Nephron (organoid): ENCODE data around the gene HAPLN1.

Experiments
- H3K27ac Mint-ChIP-seq, 3 experiments: 2 replicates each; pipeline ENCODE4 v1.8.0; 2020; ENCODE audit warnings: mixed read lengths in 3 of 3, mild to moderate bottlenecking in 2 of 3, moderate library complexity in 1 of 3
- H3K27me3 Mint-ChIP-seq: 2 replicates; pipeline ENCODE4 v1.8.0; 2021; ENCODE audit warnings: low read depth, mild to moderate bottlenecking, moderate library complexity, mixed read lengths
- H3K36me3 Mint-ChIP-seq: 2 replicates; pipeline ENCODE4 v1.8.0; 2020; ENCODE audit warnings: low read depth, mixed read lengths
- H3K4me1 Mint-ChIP-seq: 2 replicates; pipeline ENCODE4 v1.8.0; 2020; ENCODE audit warnings: mixed read lengths
- H3K4me3 Mint-ChIP-seq, 3 experiments: 2 replicates each; pipeline ENCODE4 v1.8.0; 2020; ENCODE audit warnings: mild to moderate bottlenecking in 3 of 3, mixed read lengths in 3 of 3, moderate library complexity in 2 of 3
- H3K9me3 Mint-ChIP-seq: 2 replicates; pipeline ENCODE4 v1.8.0; 2020; ENCODE audit warnings: mixed read lengths
- CTCF ChIP-seq, 3 experiments: fragments of 200-600 bp; sonication (generic); IDR thresholded peaks; one replicate each; pipeline ENCODE4 v1.5.0; 2021; ENCODE audit warnings: antibody characterized with exemption in 3 of 3; ENCODE audit not compliant: unreplicated experiment in 3 of 3

The HAPLN1 gene

GRCh38 chr5:83688281-83688680, 32.4 kb downstream of the HAPLN1 start:
- TF ChIP-seq CTCF (IDR thresholded peaks at IDR 0.05; ENCODE audit: unreplicated experiment in 3 of 3): no peak
- no peak overlapping the region for H3K27ac Mint-ChIP-seq
- no peaks in the 10 kb centered on the region for H3K36me3 Mint-ChIP-seq
- peaks cover 5% of the 10 kb centered on the region for H3K9me3 Mint-ChIP-seq
- H3K4me1 Mint-ChIP-seq: no peaks in the 10 kb centered on the region
- H3K27me3 Mint-ChIP-seq: no peaks in the 10 kb centered on the region
- H3K4me3 Mint-ChIP-seq: no peak overlapping the region

GRCh38 chr5:83687124-83687619, 33.5 kb downstream of the HAPLN1 start:
- no peak for TF ChIP-seq CTCF (IDR thresholded peaks at IDR 0.05; ENCODE audit: unreplicated experiment in 3 of 3)
- Mint-ChIP-seq H3K4me1 (no peaks in the 10 kb centered on the region), H3K36me3 (no peaks in the 10 kb centered on the region), H3K4me3 (no peak overlapping the region), H3K9me3 (peaks cover 5% of the 10 kb centered on the region), H3K27ac (no peak overlapping the region), H3K27me3 (no peaks in the 10 kb centered on the region)

- H3K4me1 Mint-ChIP-seq: no peaks in the 10 kb centered on the region
- no peak for TF ChIP-seq CTCF (IDR thresholded peaks at IDR 0.05; ENCODE audit: unreplicated experiment in 3 of 3)
- H3K9me3 Mint-ChIP-seq: peaks cover 5% of the 10 kb centered on the region
- no peak overlapping the region for H3K4me3 Mint-ChIP-seq
- H3K27me3 Mint-ChIP-seq: no peaks in the 10 kb centered on the region
- no peak overlapping the region for H3K27ac Mint-ChIP-seq
- no peaks in the 10 kb centered on the region for H3K36me3 Mint-ChIP-seq
These were observed 34.4 kb downstream of the HAPLN1 start for GRCh38 chr5:83686251-83686650.

GRCh38 chr5:83683836-83684235, 36.8 kb downstream of the HAPLN1 start:
- H3K27ac Mint-ChIP-seq: no peak overlapping the region
- no peaks in the 10 kb centered on the region for H3K27me3 Mint-ChIP-seq
- TF ChIP-seq CTCF (IDR thresholded peaks at IDR 0.05; ENCODE audit: unreplicated experiment in 3 of 3): no peak
- no peaks in the 10 kb centered on the region for H3K9me3 Mint-ChIP-seq
- no peaks in the 10 kb centered on the region for H3K36me3 Mint-ChIP-seq
- H3K4me3 Mint-ChIP-seq: no peak overlapping the region
- no peaks in the 10 kb centered on the region for H3K4me1 Mint-ChIP-seq

- H3K4me1 Mint-ChIP-seq: no peaks in the 10 kb centered on the region
- no peak overlapping the region for H3K4me3 Mint-ChIP-seq
- no peak for TF ChIP-seq CTCF (IDR thresholded peaks at IDR 0.05; ENCODE audit: unreplicated experiment in 3 of 3)
- H3K36me3 Mint-ChIP-seq: peaks cover 3% of the 10 kb centered on the region
- H3K27me3 Mint-ChIP-seq: no peaks in the 10 kb centered on the region
- H3K27ac Mint-ChIP-seq: peak overlapping the region; percentile 33 to 51 (median 39)
- H3K9me3 Mint-ChIP-seq: no peaks in the 10 kb centered on the region
These were observed 48.0 kb downstream of the HAPLN1 start for GRCh38 chr5:83672646-83673045.

GRCh38 chr5:83672158-83672557, 48.5 kb downstream of the HAPLN1 start:
- TF ChIP-seq CTCF (IDR thresholded peaks at IDR 0.05; ENCODE audit: unreplicated experiment in 3 of 3): no peak
- no peaks in the 10 kb centered on the region for H3K9me3 Mint-ChIP-seq
- no peak overlapping the region for H3K4me3 Mint-ChIP-seq
- H3K36me3 Mint-ChIP-seq: peaks cover 3% of the 10 kb centered on the region
- no peaks in the 10 kb centered on the region for H3K27me3 Mint-ChIP-seq
- H3K4me1 Mint-ChIP-seq: no peaks in the 10 kb centered on the region
- peak overlapping the region; percentile 33 to 51 (median 39) for H3K27ac Mint-ChIP-seq
